NB4 (cell line): ENCODE results near the gene NPAS2.

Source experiments
- CTCF ChIP-seq: IDR thresholded peaks from one replicate; pipeline ENCODE4 v1.5.1; 2012; ENCODE audit warnings: low read depth, low read length
- MAX ChIP-seq: IDR thresholded peaks from 2 replicates; pipeline ENCODE4 v1.6.1; 2011; ENCODE audit warnings: low read depth, low read length
- MYC ChIP-seq: IDR thresholded peaks from 2 replicates; pipeline ENCODE4 v1.6.1; 2011; ENCODE audit warnings: low read depth, low read length
- POLR2A ChIP-seq: IDR thresholded peaks from 2 replicates; pipeline ENCODE4 v1.6.1; 2011; ENCODE audit warnings: mild to moderate bottlenecking; ENCODE audit not compliant: insufficient read length; ENCODE audit errors: extremely low read depth

GRCh38 chr2:100862081-100862480, 42.1 kb downstream of the NPAS2 start:
- TF ChIP-seq CTCF (no peak), POLR2A (no peak), MAX (no peak), MYC (no peak)
